Measurements from ENCODE around the gene PLEKHA5. TPM values are rescaled to one million over a fixed set of nuclear protein-coding genes. Genes with fewer than 3 reads are reported as not detected.
"Not testable (repeated sequence)": the region's sequence is repeated elsewhere in the genome, so short reads cannot be mapped to it uniquely, and the experiment has no call there.

PLEKHA5 gene
- total RNA-seq, 1 donor from 2014 or later = 49.1 TPM

GRCh38 chr12:19284658-19285057 is 155.1 kb downstream of the PLEKHA5 start:
- DNase-seq = no peak

DNA sequence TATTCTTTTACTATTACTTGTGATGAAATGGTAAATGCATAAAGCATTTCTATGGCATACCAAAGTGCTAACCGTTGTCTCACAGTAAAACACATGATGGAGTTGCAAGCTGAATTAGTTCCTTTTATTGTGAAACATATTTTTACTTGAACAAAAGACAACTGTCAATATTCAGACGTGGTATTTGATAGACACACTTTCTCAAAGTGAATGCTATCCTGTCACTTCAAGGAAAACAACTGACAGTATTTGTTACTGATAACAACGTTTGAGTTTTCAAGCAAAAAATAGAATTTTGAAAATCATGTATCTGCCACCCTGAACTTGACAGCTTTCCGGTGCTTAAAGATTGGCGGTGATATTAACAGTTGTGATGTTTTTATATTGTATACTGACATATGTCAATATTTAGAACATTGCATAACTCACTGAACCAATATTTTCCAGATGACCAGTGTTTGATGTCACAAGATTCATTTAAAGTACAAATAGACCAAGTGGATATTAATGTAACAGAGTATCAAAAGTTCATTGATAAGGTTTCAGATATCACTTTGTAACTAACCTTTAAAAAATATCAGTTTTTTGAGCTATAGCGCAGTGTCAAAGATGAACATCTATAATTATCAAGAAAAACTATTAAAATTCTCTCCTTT is 156.4 kb downstream of the PLEKHA5 start:
- no peak for DNase-seq

DNA sequence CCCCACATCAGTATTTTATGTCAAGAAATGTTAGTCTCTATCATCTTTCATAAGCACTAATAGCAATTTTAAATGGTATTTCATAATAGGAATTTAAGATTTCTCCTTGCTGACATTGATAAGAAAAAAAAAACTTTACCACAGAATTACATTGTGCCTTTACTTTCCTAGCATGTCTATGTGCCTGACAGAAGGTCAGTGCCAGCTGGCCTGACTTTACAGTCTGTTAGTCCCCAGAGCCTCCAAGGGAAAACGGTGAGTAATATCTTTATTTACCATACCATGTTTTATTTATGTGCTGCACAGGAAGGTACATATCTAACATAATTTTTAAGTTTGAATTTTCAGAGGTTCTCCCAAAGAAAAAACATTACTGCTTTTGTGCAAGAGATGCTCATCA is 157.8 kb downstream of the PLEKHA5 start:
- DNase-seq = no peak

DNA sequence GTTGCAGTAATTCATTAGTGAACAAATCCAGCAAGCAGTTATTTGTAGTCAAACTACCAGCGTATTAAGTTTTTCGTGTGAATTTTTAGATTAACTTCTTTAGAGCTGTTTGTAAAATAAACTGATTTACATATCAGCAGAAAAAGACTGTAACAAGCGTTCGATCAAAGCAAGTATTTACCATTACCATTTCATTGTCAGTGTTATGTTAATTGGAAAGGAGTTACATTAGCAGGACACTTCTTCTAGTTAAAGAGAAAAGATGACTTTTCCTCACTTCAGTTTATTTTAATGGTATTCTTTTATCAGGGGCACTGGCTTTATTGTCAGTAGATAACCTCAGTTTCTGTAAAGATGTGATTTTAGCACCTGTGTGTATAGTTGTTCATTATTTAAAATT is 158.6 kb downstream of the PLEKHA5 start:
- DNase-seq = no peak

GRCh38 chr12:19288603-19289244 is 159.2 kb downstream of the PLEKHA5 start:
- peak; percentile 26 for DNase-seq

- no peak for DNase-seq
Measured at GRCh38 chr12:19298836-19299605, 169.5 kb downstream of the PLEKHA5 start.

DNA sequence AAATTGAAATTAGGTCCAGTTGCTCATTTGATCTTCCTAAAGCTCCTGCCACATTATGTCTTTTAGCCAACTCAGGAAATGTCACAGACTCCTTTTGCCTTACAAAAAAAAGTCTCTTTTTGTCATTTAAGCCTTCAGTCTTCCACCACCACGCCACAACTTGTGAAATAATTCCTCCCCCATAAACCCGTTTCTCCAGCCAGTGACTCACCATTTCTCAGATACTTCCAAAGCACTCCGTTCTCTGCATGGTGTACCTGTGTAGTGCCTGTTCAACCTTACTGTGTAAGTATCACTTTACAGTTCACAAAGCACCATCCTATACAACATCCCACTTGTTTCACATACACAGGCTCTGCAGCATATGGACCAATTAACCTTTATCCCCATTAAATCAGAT is 170.2 kb downstream of the PLEKHA5 start:
- no peak for DNase-seq

DNA sequence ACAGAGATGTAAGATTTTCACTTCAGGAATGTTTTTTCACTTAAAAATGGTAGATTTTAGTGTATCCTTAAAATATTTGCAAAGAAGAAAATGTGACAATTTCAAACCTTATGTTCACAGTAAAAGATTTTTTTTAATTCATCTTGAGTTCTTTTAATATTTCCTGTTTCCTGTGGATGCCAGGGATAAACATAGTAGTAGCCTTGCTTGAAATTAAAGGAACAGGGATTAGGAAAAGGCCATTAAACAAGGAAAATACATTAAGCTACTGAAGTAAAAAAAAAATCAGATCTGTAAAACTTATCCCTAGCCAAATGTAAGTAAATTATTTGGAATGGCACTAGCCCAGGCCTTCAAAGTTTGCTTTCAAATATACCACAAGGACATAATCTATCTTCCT is 171.7 kb downstream of the PLEKHA5 start:
- no peak for DNase-seq

DNA sequence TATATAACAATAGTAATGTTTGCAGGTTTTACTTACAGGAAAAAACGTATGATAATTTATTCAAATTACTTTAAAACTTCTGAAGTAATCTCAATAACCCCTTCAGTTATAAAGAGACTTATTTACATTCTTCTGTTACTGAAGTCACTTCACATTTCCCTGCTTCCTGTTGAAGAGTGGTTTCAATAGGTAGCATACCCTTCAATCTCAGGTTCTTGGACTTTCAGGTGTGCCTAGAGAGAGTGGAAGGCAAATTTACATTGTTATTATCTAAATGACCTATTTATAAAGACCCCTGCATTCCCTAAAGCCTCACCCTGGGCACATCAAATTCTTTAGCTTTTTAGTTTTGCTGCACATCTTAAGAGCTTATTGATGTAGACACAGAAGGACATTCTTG is 172.2 kb downstream of the PLEKHA5 start:
- no peak for DNase-seq

DNA sequence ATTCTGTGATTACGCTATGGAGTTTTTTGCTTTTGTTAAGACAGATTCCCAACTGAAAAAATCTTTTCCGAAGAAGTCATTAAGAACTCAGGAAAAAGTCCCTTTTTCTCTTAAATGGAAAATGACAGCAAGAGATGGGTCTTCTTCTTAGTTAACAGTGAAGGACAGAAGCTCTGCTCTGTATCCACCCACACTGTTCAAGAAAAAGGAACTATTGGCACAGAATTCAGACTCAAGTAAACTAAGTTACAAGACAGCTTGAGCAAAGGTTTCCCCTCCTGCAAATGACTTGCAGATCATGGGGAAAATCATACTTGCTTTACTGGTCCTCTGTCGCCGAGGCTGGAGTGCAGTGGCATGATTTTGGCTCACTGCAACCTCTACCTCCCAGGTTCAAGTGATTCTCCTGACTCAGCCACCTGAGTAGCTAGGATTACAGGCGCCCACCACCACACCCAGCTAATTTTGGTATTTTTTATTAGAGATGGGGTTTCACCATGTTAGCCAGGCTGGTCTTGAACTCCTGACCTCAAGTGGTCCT is 172.6 kb downstream of the PLEKHA5 start:
- no peak for DNase-seq

DNA sequence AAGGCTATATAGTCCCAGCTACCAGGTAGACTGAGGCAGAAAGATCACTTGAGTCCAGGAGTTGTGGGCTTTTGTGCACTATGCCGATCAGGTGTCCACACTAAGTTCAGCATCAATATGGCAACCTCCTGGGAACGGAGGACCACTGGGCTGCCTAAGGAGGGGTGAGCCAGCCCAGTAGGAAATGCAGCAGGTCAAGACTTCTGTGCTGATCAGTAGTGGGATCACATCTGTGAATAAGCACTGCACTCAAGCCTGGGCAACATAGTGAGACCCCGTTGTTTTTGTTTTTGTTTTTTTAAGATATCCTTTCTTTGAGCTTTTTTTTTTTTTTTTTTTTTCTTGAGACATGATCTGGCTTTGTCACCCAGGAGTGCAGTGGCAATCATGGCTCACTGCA is 174.0 kb downstream of the PLEKHA5 start:
- no peak for DNase-seq

GRCh38 chr12:19304149-19304750 is 174.7 kb downstream of the PLEKHA5 start:
- DNase-seq = no peak

- DNase-seq = not testable (repeated sequence)
Measured at GRCh38 chr12:19305621-19306020, 176.1 kb downstream of the PLEKHA5 start.

DNA sequence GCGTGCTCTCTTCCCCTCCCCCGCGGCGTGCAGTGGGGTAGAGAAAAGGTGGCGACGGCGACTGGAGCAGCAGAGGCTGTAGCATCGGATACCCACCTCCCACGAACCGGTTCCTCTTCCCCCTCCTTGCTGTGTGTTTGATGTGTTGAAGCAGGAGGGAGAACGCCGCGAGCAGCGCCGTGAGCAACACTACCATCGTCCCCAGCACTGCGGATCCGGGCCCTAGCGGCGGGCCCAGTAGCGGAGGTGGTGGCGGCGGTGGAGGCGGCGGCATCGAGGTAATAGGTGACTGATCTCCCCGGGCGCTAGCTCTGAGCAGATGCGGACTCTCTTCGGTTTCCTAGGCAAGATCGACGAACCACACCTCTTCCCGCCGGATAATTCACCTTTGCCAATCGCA is 176.8 kb downstream of the PLEKHA5 start:
- no peak for DNase-seq

DNA sequence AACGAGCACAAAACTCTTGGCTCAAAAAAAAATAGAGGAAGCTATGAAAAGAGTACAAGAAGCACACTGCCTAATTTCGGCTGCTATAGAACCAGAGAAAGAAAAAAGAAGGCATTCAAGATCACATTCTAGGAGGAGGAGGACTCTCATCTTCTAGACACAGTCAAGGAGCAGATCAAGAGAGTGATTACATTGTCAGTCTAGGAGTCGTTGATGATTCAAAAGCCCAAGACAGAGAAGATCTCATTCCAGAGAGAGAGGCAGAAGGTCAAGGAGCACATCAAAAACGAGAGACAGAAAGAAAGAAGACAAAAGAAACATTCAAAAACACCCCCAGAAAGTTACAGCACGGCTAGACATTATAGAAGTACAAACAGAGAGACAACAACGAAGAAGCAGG is 177.9 kb downstream of the PLEKHA5 start:
- no peak for DNase-seq

DNA sequence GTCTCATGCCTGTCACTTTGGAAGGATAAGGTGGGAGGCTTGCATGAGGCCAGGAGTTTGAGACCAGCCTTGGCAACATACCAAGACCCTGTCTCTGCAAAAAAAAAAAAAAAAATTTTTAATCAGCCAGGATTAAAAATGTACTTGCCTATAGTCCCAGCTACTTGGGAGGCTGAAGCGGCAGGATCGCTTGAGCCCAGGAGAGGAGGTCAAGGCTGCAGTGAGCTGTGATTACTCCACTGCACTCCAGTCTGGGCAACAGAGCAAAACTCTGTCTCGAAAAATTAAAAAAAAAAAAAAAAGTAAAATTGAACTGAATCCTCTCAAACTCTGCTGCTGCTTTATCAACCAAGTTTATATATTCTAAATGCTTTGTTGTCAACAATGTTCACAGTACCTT is 181.6 kb downstream of the PLEKHA5 start:
- DNase-seq = no peak

DNA sequence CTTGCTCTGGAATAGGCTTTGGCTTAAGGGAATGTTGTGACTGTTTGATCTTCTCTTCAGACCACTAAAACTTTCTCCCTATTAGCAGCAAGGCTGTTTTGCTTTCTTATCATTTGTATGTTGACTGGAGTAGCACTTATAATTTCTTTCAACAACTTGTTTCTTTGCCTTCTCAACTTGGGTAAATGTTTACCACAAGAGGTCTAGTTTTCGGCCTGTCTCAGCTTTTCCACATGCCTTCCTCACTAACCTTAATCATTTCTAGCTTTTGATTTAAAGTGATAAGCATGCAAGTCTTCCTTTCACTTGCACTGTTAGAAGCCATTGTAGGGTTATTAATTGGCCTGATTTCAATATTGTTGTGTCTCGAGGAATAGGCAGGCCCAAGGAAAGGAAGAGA is 183.1 kb downstream of the PLEKHA5 start:
- DNase-seq = no peak

GRCh38 chr12:19316425-19316824 is 186.9 kb downstream of the PLEKHA5 start:
- DNase-seq = no peak

DNA sequence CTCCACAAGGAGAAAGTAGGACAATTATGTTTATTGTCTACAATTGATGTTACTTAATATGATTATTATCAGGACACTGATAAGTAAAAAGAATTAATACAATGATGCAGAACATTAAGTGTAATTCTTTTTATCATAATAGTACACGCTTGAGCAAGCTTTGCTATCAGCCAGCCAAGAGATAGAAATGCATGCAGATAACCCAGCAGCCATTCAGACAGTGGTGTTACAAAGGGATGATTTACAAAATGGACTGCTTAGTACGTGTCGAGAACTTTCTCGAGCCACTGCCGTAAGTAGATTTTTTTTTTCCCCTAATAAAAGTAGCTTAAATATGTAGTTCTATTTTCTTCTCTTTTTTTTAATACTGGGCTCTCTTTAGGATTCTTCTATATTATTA is 192.8 kb downstream of the PLEKHA5 start:
- no peak for DNase-seq

DNA sequence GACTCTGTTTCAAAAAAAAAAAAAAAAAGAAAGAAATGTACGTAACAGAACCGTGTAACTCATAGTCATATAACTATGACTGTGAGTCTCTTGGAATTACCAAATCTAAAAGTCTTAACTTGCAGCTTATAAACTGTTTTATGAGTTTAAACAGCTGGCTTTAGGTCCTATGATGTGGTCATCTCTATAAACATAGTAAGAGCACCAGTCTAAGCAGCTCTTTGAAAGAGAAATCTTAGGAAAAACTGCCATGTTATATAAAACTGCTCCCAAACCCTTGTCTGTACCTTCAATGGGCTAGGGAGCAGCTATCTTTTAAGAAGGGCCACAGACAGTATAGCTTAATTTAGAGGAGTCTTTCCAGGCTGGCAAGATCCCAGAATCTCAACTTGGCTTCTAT is 194.3 kb downstream of the PLEKHA5 start:
- no peak for DNase-seq

- no peak for DNase-seq
Measured at GRCh38 chr12:19326102-19326501, 196.6 kb downstream of the PLEKHA5 start.

DNA sequence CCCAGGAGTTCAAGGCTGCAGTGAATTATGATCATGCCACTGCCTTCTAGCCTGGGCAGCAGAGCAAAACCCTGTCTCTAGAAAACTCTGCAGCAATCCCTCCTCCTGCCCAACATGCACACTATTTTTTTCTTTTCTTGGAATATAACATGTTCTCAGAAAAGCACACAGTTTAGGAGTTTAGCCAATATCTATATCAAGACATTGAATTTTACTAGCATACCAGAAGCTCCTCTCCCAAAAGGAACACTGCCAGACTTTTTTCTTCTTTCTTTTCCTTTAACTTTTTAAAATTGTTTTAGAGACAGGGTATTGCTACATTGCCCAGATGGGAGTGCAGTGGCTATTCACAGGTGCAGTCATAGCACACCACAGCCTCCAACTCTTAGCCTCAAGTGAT is 202.7 kb downstream of the PLEKHA5 start:
- DNase-seq = no peak

- no peak for DNase-seq
Measured at GRCh38 chr12:19338405-19338804, 208.9 kb downstream of the PLEKHA5 start.

Data from skin of body (tissue), 2 donors.